ENCODE data around the gene TMPRSS4. TPM values are rescaled to one million over a fixed set of nuclear protein-coding genes. Genes with fewer than 3 reads are reported as not detected.

The TMPRSS4 gene
- total and polyA plus RNA-seq, 2 experiments from 2014 or later: 0.10 to 0.58 TPM

DNA sequence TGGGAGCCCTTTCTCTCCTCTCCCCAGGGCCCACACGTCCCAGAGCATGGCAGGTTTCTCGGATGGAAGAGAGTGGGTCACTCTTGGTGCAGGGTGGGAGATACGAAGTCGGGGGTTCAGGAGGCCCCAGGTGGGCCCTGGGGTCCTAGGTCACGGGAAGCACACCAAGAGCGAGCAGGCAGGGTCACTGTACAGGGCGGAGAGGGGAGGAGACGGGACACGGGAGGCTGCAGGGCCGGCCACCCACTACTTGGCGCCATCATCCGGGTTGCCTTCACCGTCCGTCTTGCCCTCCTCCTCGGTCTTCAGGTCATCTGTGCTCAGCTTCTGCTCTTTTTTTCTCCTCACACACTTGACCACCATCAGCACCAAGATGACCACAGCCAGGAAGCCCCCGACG is 89.8 kb downstream of the TMPRSS4 start (continued):
- TF ChIP-seq ZNF462 (CRISPR knock-in tag; IDR thresholded peaks at IDR 0.05) (no peak), STAT1 (IDR thresholded peaks at IDR 0.05; ENCODE audit: unreplicated experiment) (no peak), POLR2AphosphoS5 (IDR thresholded peaks at IDR 0.05; ENCODE audit: low read depth) (no peak), NANOG (IDR thresholded peaks at IDR 0.05; ENCODE audit: borderline replicate concordance) (no peak), CREB1 (CRISPR knock-in tag; IDR thresholded peaks at IDR 0.05; ENCODE audit: low read depth) (no peak), ZNF114 (CRISPR knock-in tag; IDR thresholded peaks at IDR 0.05) (no peak)

DNA sequence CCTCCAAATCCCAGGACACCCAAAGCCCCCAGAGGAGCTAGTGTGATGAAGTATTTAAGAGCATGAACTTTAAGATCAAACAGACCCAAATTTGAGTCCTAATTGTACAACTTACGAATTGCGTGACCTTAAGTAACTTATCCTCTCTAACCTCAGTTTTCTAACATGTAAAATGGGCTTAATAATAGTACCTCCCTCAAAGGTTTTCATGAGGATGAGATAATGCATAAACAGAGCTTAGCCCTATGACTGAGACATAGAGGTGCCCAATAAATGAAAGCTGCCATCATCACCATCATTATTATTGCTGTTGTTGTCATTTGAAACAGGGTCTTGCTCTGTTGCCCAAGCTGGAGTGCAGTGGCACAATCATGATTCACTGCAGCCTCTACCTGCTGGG is 90.4 kb downstream of the TMPRSS4 start:
- peaks cover 48% of the 10 kb centered on the region for H3K27me3 ChIP-seq (ENCODE audit: insufficient read depth)
- no peaks in the 10 kb centered on the region for H3K9me3 Mint-ChIP-seq
- H3K27me3 Mint-ChIP-seq (ENCODE audit: insufficient read depth, low read depth, poor library complexity): peaks cover 25% of the 10 kb centered on the region
- TF ChIP-seq CREB1 (CRISPR knock-in tag; IDR thresholded peaks at IDR 0.05; ENCODE audit: low read depth) (no peak), ZNF114 (CRISPR knock-in tag; IDR thresholded peaks at IDR 0.05) (no peak), JUNB (IDR thresholded peaks at IDR 0.05; ENCODE audit: unreplicated experiment) (no peak)
- TF ChIP-seq, protein P1, sequence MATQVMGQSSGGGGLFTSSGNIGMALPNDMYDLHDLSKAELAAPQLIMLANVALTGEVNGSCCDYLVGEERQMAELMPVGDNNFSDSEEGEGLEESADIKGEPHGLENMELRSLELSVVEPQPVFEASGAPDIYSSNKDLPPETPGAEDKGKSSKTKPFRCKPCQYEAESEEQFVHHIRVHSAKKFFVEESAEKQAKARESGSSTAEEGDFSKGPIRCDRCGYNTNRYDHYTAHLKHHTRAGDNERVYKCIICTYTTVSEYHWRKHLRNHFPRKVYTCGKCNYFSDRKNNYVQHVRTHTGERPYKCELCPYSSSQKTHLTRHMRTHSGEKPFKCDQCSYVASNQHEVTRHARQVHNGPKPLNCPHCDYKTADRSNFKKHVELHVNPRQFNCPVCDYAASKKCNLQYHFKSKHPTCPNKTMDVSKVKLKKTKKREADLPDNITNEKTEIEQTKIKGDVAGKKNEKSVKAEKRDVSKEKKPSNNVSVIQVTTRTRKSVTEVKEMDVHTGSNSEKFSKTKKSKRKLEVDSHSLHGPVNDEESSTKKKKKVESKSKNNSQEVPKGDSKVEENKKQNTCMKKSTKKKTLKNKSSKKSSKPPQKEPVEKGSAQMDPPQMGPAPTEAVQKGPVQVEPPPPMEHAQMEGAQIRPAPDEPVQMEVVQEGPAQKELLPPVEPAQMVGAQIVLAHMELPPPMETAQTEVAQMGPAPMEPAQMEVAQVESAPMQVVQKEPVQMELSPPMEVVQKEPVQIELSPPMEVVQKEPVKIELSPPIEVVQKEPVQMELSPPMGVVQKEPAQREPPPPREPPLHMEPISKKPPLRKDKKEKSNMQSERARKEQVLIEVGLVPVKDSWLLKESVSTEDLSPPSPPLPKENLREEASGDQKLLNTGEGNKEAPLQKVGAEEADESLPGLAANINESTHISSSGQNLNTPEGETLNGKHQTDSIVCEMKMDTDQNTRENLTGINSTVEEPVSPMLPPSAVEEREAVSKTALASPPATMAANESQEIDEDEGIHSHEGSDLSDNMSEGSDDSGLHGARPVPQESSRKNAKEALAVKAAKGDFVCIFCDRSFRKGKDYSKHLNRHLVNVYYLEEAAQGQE (IDR thresholded peaks at IDR 0.05; ENCODE audit: unreplicated experiment): no peak

More for the DNA sequence above, 90.4 kb downstream of the TMPRSS4 start:
- no peaks in the 10 kb centered on the region for H3F3A ChIP-seq (replicated peaks; ENCODE audit: low read depth)
- H3K79me2 ChIP-seq (replicated peaks; ENCODE audit: insufficient read depth): no peaks in the 10 kb centered on the region
- no peak overlapping the region for H3K27ac ChIP-seq (ENCODE audit: low read depth)
- no peak for ATAC-seq
- DNase-seq (ENCODE audit: low spot score): no peak
- H3K4me3 Mint-ChIP-seq: no peak overlapping the region
- no peaks in the 10 kb centered on the region for H3K36me3 ChIP-seq (ENCODE audit: insufficient read depth)
- H3K9me2 ChIP-seq (ENCODE audit: insufficient read depth): no peaks in the 10 kb centered on the region
- H3K36me3 Mint-ChIP-seq (ENCODE audit: low read depth): no peaks in the 10 kb centered on the region
- H3K4me1 ChIP-seq (ENCODE audit: insufficient read depth): peaks cover 13% of the 10 kb centered on the region
- H4K20me1 ChIP-seq (replicated peaks; ENCODE audit: insufficient read depth): no peaks in the 10 kb centered on the region; the same call in 1 of the 2 replicates
- peaks cover 27% of the 10 kb centered on the region for H3K4me1 Mint-ChIP-seq
- H3K27ac Mint-ChIP-seq: no peak overlapping the region
- H3K4me3 ChIP-seq: no peak overlapping the region
- no peak overlapping the region for H2AFZ ChIP-seq
- H3K4me2 ChIP-seq: no peak overlapping the region
